Measurements from ENCODE around the gene PHLPP1. TPM values are rescaled to one million over a fixed set of nuclear protein-coding genes. Genes with fewer than 3 reads are reported as not detected.
"Not testable (repeated sequence)": the region's sequence is repeated elsewhere in the genome, so short reads cannot be mapped to it uniquely, and the experiment has no call there.

PHLPP1 gene
- total RNA-seq, 1 donor from 2014 or later, result 4.9 TPM

DNA sequence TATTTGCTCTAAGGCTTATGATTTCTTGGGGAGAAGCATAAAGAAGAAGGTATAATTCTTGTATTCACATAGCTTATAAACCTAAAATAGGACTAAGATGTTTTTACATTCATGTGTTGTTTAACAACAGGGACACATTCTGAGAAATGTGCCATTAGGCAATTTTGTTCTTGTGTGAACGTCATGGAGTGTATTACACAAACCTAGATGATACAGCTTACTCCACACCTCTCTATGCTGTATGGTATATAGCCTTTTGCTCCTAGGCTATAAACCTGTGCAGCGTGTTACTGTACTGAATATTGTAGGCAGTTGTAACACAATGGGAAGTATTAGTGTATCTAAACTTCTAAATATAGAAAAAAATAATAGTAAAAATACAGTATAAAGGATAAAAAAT lies 92.1 kb downstream of the PHLPP1 start:
- DNase-seq (ENCODE audit: low read depth), result no peak

- no peak for DNase-seq (ENCODE audit: low read depth)
Measured at GRCh38 chr18:62808123-62808522, 92.8 kb downstream of the PHLPP1 start.

GRCh38 chr18:62809445-62809844 lies 94.1 kb downstream of the PHLPP1 start:
- not testable (repeated sequence) for DNase-seq (ENCODE audit: low read depth)

DNA sequence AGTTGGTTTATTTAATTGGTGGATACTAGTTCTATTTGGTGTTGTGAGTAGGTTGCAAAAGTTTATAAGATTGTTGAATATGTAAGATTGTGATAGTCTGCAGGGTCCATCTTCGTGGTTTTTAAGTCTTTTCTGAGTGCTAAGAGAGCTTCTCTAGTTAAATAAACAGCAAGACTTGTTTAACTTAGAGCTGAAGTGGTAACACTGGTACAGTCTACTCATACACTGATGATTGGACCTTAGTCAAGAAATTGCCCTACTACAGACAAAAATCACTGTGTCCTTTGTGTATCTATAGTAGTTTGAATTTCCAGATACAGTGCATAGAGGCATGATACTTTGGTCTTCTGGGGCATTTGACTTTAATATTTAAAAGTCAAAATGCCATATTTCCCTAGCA lies 94.6 kb downstream of the PHLPP1 start:
- no peak for DNase-seq (ENCODE audit: low read depth)

DNA sequence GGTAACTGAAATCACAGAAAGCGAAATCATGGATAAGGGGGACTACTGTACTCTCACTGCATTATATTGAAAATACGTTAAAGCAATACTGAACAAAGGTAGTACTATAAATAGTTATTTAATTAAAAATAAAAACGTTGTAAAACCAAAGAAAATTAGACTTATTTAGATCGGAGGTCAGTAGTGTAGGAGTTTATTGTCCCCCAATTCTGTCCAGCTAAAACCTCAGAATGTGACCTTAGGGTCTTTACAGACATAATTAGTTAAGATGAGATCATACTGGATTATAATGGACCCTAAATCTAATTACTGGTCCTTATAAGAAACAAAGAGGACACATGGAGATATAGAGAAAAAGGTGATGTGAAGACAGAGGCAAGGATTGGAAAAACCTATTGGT lies 95.3 kb downstream of the PHLPP1 start:
- DNase-seq (ENCODE audit: low read depth), result no peak

DNA sequence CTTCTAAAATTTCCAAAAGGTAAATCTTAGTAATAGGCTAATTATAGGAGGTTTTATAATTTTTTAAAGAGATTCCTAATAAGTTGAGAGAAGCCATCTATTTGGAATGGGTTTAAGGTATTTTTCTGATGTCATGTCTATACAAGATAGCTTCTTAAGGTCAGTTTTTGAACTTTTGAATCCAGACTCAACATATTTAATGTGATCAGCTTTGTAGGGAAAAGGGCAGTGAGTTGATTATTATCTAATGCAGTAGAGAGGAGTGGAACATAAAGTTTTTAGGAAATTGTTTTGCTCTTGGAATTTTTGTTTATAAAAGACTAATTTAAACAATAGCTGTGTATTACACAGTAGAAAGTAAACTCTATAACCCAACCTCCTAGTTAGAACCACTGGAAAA lies 96.3 kb downstream of the PHLPP1 start:
- DNase-seq (ENCODE audit: low read depth), result no peak

DNA sequence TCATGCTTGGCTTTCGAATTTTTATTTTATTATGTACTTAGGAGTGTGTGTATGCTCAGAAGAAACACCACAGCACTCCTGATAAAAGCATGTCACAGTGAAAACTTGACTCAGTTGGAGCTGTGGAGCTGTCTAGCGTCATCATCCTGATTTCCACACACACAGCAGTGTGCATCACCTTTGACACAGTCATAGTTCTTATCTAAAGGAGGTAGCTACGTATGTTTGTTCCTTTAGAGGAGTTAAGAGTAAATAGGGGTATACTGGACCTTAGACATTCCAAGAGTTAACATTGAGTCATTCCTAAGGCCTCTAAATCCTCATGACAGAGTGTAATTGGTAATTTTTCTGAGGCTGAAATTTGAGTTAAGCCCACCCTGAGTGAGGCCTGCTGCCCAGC lies 96.9 kb downstream of the PHLPP1 start:
- no peak for DNase-seq (ENCODE audit: low read depth)

DNA sequence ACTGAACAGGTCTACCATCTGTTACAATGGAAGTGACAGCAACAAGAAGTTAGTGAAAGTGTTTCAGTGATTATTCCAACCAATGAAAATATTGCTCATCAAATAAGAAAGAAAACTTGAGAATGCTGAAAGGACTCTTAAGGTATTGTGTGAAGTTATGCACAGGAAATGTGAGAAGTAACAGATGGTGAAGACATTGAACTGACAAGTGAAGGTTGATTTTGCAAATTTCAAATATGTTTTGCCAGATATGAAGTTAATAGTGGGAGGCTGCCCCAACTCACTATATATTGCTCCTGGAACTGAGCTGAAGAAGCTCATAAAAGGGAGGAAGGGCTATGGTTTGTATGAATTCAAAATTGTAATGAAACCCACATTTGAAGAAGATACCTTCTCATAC lies 97.5 kb downstream of the PHLPP1 start:
- no peak for DNase-seq (ENCODE audit: low read depth)

GRCh38 chr18:62814132-62814759 lies 98.9 kb downstream of the PHLPP1 start:
- DNase-seq (ENCODE audit: low read depth), result no peak

GRCh38 chr18:62825382-62825781 lies 110.0 kb downstream of the PHLPP1 start:
- no peak for DNase-seq (ENCODE audit: low read depth)

DNA sequence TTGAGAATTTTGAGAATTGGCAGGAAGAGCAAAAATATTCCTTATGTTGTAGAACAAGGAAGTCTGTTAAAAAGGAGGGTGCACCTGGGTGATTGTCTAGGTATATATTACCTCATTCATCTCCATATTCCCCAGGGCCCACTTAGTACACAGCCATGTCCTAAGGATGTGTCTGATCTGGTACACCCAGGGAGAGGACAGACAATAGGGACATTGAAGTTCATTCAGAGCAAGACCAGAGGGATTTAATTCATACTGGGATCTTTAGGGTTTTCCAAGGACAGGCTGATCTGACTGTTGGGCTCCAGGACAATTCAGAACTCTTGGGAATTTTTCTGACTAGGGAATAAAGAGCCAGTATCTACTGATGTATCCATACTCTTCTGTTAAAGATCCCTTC lies 112.1 kb downstream of the PHLPP1 start:
- no peak for DNase-seq (ENCODE audit: low read depth)

GRCh38 chr18:62828091-62828640 lies 112.8 kb downstream of the PHLPP1 start:
- no peak for DNase-seq (ENCODE audit: low read depth)

DNA sequence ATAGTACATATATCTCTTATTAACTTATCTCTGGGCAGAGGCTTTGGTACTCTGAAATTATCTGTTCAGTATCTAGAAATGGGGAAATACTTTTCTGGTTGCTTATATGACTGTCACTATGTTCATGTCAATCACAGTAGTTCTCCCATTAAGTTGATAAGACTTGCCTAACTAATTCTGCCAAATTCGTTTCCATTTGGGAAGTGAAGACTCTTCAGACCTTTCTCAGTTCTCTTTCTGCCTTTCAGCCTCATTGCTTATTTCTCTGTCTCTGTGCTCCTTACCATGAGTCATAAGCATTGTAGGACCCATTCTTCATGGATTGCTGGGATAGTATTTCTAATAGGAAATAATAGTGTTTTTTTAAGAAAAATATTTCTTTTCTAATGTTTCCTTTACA lies 113.5 kb downstream of the PHLPP1 start:
- no peak for DNase-seq (ENCODE audit: low read depth)

GRCh38 chr18:62829936-62830335 lies 114.6 kb downstream of the PHLPP1 start:
- no peak for DNase-seq (ENCODE audit: low read depth)

- no peak for DNase-seq (ENCODE audit: low read depth)
Measured at GRCh38 chr18:62832282-62832681, 116.9 kb downstream of the PHLPP1 start.

GRCh38 chr18:62833494-62833893 lies 118.2 kb downstream of the PHLPP1 start:
- DNase-seq (ENCODE audit: low read depth), result no peak

DNA sequence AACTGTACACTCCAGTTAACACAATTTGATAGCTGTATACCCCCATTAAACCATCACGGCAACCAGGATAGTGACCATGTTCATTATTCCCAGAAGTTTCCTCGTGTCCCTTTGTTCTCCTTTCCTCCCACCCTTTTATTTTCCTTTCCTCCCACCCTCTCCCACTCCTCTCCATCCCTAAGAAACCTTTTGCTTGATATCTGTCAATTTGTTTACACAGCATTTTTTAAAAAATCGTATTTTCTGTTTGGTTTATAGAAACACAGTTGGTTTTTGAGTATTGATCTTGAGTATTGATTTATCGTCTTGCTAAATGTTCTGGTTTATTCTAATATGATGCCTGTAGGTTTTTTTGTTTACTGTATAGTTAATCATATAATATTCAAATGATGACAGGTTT lies 119.4 kb downstream of the PHLPP1 start:
- no peak for DNase-seq (ENCODE audit: low read depth)

DNA sequence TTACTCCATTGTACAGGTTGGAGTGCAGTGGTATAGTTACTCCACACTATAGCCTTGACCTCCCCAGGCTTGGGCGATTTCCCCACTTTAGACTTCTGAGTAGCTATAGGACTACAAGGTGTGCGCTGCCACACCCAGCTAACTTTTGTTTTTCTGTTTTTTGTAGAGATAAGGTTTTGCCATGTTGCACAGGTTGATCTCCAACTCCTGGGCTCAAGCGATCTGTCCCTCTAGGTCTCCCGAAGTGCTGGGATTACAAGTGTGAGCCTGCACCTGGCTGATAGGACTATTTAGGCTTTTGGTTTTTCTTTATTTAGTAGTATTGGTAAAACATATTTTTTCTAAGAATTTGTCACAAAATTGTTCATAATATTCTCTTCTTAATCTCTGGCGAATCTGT lies 121.7 kb downstream of the PHLPP1 start:
- no peak for DNase-seq (ENCODE audit: low read depth)

DNA sequence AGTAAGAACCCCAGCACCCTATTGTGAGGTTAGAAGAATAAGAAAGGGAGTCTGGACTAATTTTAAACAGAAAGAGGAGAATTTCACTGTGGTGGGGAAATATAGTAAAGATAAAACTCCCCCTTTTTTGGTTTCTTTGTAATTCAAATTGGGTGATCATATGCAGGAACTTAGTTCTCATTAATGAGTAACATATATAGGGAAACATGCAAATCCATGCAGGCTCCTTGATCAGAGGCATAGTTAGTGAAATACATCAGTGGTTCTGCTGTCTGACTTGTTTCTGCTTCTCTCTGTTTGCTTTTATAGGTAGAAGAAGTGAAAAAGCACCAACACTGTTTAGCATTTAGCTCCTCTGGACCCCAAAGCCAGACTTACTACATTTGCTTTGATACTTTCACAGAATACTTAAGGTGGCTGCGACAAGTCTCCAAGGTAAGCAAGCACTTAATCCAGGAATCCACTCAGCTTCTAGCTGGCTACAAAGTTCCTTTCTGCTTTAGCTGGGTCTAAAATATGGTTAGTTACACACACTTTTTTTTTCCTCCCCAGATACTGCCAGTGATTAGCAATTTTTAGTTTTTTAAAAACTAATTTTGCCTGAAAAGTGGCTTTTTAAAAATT lies 123.2 kb downstream of the PHLPP1 start:
- DNase-seq (ENCODE audit: low read depth), result no peak

GRCh38 chr18:62839874-62840713 lies 124.8 kb downstream of the PHLPP1 start:
- DNase-seq (ENCODE audit: low read depth), result no peak

- DNase-seq (ENCODE audit: low read depth), result no peak
Measured at GRCh38 chr18:62841405-62841804, 126.1 kb downstream of the PHLPP1 start.

DNA sequence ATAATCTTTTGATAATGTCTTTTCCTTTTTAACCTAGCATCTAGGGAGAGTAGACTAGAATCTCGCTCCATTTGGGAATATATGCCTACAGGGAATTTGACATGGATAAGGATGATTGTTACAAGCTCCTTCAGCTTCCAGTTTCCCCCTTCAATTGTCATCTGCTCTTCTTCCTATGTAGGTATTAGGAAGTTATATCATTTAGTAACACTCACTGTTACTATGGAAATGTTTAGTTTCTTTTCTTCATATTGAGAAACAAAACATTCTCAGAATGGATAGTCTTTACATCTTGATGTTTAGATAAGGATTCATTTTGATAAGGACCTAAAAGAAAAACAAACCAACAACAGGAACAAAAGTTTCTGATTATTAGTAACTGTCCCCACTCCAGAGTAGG lies 127.6 kb downstream of the PHLPP1 start:
- DNase-seq (ENCODE audit: low read depth), result no peak

All from myocyte (in vitro differentiated cells).